LNCAP (cell line): ENCODE measurements around the gene SLC18A3.

Source experiments
- TF ChIP-seq, protein P1 (sequence below): fragments of 450-650 bp; IDR thresholded peaks from 2 replicates; pipeline ENCODE4 v1.5.1; 2017; ENCODE audit warnings: mild to moderate bottlenecking

Gene SLC18A3

DNA sequence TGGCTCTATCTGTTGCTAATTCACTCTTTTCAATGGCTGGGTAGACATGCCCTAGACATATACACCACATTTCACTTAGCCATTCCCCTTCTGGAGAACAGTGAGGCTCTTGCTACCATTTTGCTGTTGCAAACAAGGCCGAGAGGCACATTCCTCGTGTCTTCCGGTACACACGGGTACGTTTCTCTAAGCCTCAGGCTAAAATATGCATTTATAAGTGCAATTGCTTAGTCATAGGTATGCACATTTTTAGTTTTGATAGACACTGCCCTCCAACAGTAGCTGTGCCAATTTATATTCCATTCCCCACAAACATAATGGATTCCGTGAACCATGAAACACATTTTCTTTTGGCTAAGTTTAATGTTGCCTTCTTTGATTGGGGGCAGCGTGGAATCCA, 16.9 kb downstream of the SLC18A3 start:
- TF ChIP-seq, protein P1, sequence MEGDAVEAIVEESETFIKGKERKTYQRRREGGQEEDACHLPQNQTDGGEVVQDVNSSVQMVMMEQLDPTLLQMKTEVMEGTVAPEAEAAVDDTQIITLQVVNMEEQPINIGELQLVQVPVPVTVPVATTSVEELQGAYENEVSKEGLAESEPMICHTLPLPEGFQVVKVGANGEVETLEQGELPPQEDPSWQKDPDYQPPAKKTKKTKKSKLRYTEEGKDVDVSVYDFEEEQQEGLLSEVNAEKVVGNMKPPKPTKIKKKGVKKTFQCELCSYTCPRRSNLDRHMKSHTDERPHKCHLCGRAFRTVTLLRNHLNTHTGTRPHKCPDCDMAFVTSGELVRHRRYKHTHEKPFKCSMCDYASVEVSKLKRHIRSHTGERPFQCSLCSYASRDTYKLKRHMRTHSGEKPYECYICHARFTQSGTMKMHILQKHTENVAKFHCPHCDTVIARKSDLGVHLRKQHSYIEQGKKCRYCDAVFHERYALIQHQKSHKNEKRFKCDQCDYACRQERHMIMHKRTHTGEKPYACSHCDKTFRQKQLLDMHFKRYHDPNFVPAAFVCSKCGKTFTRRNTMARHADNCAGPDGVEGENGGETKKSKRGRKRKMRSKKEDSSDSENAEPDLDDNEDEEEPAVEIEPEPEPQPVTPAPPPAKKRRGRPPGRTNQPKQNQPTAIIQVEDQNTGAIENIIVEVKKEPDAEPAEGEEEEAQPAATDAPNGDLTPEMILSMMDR, result no peak

DNA sequence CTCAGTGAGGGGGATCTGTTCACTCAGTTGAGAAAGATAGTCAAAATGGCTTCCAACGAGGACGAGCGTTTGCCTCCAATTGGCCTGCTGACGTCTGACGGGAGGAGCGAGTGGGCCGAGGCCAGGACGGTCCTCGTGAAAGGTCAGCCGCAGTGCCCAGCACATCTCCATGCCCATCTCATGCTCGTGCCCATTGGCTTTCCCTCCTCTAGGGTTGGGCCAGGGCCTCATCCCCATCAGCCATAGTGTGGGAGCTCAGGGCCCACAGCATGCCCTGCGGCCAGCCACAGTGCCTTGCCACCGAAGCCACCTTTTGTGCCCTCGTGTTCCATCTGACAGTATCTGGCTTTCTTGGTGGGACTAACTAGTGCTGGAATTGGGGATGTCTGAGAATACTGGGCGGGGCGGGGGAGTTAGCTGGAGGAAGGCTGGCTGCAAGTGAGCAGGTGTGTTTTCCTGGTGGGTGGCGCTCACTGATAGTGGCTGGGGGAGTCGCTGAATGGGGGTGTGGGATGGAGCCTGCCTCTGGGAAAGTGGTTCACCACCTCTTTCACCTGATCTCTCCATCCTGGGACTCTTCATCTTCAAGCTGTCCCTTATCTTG, 17.6 kb downstream of the SLC18A3 start:
- TF ChIP-seq, protein P1, result no peak

DNA sequence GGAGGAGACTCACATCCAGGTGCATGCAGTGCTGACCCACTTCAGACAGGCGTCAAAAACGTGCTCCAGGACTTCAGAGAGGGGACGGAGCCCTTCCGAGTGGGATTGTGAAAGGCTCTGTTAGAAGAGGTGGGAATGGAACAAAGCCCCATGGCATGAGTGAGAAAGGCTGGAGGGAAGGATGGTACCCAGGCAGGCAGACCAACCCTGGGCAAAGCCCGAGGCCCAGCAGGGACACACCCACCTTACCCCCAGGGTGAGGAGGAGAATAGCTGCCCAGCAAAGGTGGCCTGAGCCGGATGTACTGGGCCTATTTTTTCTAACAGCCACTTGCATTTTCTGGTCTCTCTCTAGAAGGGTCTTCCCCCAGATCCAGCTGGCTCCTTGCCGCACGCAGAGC, 18.5 kb downstream of the SLC18A3 start:
- TF ChIP-seq, protein P1, result no peak

DNA sequence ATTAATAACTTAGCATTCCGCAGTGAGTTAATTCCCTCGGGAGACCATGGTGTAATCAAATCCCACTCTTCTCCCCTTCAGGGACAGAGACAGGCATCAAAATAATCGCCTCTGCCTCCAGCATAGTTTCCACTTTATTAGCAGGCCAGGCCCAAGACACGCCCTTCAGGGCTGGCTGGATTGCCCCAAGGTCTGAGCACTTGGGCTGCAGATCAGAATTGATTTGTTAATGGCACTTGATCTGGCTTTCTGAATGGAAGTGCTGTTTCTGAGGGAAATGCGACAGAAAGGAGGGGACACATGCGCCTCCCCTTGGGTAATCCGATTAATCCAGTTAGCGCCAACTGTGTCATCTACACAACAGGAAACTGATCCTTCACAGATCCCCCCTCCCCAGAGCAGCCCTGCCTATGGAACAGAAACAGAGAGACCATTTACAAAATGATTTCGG, 19.3 kb downstream of the SLC18A3 start:
- TF ChIP-seq, protein P1, result no peak

DNA sequence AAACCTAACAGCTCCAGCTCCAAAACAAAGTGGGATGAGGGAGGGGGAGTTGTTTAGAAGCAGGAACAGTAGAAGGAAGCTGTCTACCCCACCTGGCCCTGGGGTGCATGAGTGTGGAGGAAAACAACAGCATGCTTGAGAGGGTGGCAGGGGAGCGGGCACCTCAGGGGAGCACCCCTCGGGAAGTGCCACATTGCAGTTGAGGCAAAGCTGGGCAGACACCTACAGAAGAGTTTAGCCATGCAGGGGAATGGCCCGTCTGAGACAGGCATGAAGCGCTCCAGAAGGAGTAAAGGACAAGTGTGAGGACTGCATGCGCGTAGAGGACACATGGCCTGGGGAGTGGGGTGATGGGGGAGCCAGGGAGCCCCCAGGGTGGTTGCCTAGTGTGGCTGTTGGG, 21.9 kb downstream of the SLC18A3 start:
- TF ChIP-seq, protein P1, result no peak

DNA sequence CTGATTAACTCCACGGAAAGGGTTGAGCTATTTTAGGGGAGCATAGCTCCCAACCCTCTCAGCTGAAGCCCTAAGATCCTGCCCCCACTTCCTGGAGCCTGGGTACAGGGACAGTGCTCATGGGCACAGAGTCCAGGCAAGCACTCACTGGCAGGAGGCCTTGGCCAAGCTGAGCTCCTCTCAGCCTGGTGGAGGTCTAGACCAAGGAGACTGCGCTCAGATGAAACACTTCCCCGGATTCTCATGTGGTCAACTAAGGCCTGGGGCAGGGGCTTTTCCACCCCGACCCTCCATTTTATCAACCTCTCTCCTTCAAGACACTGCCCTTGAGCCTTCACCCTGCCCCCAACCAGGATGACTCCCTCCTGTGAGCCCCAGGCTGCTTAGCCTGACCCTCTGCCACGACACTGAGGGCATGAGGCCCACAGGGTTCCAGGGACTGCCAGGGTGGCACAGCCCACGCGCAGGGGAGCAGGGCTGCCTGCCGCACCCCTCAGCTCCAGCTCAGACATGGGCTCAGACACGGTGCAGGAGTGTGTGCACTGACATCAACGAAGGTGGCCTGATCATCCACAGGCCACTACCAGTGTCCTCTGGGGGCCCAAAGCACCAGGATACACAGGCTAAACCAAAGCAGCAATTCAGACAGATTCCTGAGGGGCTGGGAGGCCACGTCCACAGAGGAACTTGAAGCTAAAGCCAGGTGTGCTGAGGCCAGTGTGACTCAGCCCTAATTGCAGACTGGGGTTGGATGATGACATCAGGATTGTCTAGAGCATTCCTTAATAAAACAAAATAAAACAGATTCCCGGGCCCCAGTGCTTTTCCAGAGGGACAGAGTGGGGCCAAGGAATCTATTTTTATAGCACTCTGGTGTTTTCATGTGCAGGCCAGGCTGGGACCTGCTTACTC, 22.6 kb downstream of the SLC18A3 start:
- TF ChIP-seq, protein P1, result no peak

DNA sequence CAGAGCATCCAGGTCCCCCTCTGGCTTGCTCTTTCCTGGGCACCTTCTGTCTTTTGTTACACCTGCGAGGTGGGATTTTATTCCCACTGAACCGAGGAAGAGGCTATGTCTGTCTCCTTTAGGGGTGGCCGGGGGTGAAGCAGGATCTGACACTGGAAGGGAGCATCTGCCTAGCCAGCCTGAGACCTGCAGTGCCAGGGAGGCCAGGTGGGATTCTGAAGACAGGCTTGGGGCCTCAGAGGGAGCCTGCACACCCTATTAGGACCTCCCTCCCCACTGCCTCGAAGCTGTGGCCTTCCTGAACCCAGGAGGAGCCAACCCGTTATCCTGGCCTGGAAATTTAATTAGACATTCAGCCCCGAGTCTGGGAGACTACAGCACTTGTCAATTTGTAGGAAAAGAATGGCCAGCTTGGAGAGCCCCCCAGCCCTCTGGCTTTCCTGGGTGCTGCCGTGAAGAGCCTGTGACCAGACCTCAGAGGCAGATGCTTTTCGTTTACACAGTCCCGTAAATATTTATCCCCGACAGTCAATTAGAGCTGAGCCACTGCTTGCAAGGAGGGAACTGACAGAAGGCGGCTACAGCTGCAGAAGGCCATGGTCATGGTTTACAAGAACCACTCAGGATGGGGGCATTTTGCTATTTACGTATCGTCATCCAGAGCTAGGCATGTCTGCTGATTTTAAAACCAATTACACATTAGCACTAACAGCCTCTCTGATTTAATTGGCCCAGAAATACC, 23.4 kb downstream of the SLC18A3 start:
- TF ChIP-seq, protein P1, result no peak
